Measurements from ENCODE around the gene MAOA. TPM values are rescaled to one million over a fixed set of nuclear protein-coding genes. Genes with fewer than 3 reads are reported as not detected.
A peak's percentile ranks its signal among the peaks of the same experiment; 100 is the strongest.

MAOA gene
- total and polyA plus RNA-seq, 2 of the 13 experiments (the other 11 are each of a cell fraction or from before 2014, with no cell fraction given) = 13.4 to 14.7 TPM

DNA sequence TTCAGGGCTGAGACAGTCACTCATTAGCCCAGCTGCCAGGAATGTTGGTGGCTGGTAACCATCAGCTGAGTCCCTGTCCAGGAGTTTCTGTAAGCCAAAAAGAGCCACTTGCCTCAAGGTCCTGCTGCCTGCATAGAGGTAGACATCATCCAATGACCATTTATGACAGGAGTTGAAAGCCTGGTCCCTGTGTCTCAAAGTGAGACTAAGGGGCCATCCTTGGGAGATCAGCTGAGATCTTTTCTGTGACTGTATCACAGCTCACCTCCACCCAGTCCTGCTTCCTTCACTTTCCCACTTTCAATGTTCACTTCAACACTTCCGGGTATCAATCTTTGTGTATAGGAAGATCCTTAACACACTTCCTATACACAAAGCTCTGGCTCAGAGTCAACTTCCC, 28.4 kb upstream of the MAOA start:
- H3K9me3 ChIP-seq (ENCODE audit: low read length) = no peaks in the 10 kb centered on the region
- DNase-seq (ENCODE audit: low spot score) (no peak), ATAC-seq (no peak), FAIRE-seq (no peak)
- in situ Hi-C loops (cut with HindIII; ENCODE audit: extremely low pct_ligation_motif_present, low pct_unique_long_range_greater_than_20kb) = no loop called here
- H3K9ac ChIP-seq (ENCODE audit: insufficient read depth, low read depth, low read length) = no peak overlapping the region
- no TSS peak for BruUV-seq (replicated peaks)
- TF ChIP-seq SMAD1 (CRISPR knock-in tag; IDR thresholded peaks at IDR 0.05; ENCODE audit: borderline replicate concordance, low read depth) = no peak
- TF ChIP-seq FOXP4 (CRISPR knock-in tag; IDR thresholded peaks at IDR 0.05) = no peak
- TF ChIP-seq DNMT1 (CRISPR knock-in tag; IDR thresholded peaks at IDR 0.05) = no peak
- no peak for TF ChIP-seq ZNF614 (CRISPR knock-in tag; IDR thresholded peaks at IDR 0.05; ENCODE audit: borderline replicate concordance)
- TF ChIP-seq, protein P1, sequence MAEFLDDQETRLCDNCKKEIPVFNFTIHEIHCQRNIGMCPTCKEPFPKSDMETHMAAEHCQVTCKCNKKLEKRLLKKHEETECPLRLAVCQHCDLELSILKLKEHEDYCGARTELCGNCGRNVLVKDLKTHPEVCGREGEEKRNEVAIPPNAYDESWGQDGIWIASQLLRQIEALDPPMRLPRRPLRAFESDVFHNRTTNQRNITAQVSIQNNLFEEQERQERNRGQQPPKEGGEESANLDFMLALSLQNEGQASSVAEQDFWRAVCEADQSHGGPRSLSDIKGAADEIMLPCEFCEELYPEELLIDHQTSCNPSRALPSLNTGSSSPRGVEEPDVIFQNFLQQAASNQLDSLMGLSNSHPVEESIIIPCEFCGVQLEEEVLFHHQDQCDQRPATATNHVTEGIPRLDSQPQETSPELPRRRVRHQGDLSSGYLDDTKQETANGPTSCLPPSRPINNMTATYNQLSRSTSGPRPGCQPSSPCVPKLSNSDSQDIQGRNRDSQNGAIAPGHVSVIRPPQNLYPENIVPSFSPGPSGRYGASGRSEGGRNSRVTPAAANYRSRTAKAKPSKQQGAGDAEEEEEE (CRISPR knock-in tag; IDR thresholded peaks at IDR 0.05; ENCODE audit: borderline replicate concordance) = no peak
- TF ChIP-seq FOSL2 (CRISPR knock-in tag; IDR thresholded peaks at IDR 0.05) = no peak
- no peak for TF ChIP-seq CENPT (CRISPR knock-in tag; IDR thresholded peaks at IDR 0.05; ENCODE audit: low read depth)
- CTCF ChIA-PET (ENCODE audit: low intra/inter-chr PET ratio, low total read pairs) = no interaction called here
- H2AFZ ChIP-seq (ENCODE audit: low read length) = no peak overlapping the region
- 83% methylated on average over 1 of the region's 1 CpG for WGBS (ENCODE audit: low lambda C conversion rate)
- H3K36me3 ChIP-seq (replicated peaks in 1 of 2; ENCODE audit: control insufficient read depth in 1 of 2, insufficient read depth in 2 of 2, low read length in 2 of 2) = no peaks in the 10 kb centered on the region
- no peaks in the 10 kb centered on the region for H4K20me1 ChIP-seq (ENCODE audit: insufficient read depth, low read length)
- H3K4me2 ChIP-seq (ENCODE audit: low read depth, low read length) = 0 out of 2 replicates have a peak overlapping the region, but pooled peaks have one; percentile 18
- intact Hi-C loops (cut with micrococcal nuclease; ENCODE audit: unreplicated experiment) = no loop called here
- H3K27ac ChIP-seq (ENCODE audit: extremely low read length, insufficient read depth, low read length) = peak overlapping the region; percentile 18
- H3K4me3 ChIP-seq (replicated peaks in 1 of 3; ENCODE audit: insufficient read depth in 1 of 3, low read depth in 2 of 3, low read length in 3 of 3) = no peak overlapping the region
- peaks cover 49% of the 10 kb centered on the region for H3K4me1 ChIP-seq (ENCODE audit: insufficient read depth, low read length)
- no peaks in the 10 kb centered on the region for H3K79me2 ChIP-seq (ENCODE audit: insufficient read depth, low read length)
- H3K27me3 ChIP-seq (ENCODE audit: control insufficient read depth in 1 of 2, insufficient read depth in 2 of 2, low read length in 2 of 2) = no peaks in the 10 kb centered on the region
- POLR2A ChIA-PET = no interaction called here
